Measurements from ENCODE around the gene ARNT2. TPM values are rescaled to one million over a fixed set of nuclear protein-coding genes. Genes with fewer than 3 reads are reported as not detected.

ARNT2 gene
- total and polyA plus RNA-seq, 2 experiments from 2014 or later = 4.6 to 11.6 TPM

- TF ChIP-seq ZNF462 (CRISPR knock-in tag; IDR thresholded peaks at IDR 0.05) (no peak), EZH2 (IDR thresholded peaks at IDR 0.05; ENCODE audit: low read depth, unreplicated experiment) (no peak), CREB1 (CRISPR knock-in tag; IDR thresholded peaks at IDR 0.05; ENCODE audit: low read depth) (no peak), POLR2AphosphoS5 (IDR thresholded peaks at IDR 0.05; ENCODE audit: low read depth) (no peak), NANOG (IDR thresholded peaks at IDR 0.05; ENCODE audit: borderline replicate concordance) (no peak), ZNF114 (CRISPR knock-in tag; IDR thresholded peaks at IDR 0.05) (no peak), JUNB (IDR thresholded peaks at IDR 0.05; ENCODE audit: unreplicated experiment) (no peak)
- TF ChIP-seq, protein P1, sequence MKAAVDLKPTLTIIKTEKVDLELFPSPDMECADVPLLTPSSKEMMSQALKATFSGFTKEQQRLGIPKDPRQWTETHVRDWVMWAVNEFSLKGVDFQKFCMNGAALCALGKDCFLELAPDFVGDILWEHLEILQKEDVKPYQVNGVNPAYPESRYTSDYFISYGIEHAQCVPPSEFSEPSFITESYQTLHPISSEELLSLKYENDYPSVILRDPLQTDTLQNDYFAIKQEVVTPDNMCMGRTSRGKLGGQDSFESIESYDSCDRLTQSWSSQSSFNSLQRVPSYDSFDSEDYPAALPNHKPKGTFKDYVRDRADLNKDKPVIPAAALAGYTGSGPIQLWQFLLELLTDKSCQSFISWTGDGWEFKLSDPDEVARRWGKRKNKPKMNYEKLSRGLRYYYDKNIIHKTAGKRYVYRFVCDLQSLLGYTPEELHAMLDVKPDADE (IDR thresholded peaks at IDR 0.05) = no peak
Measured at GRCh38 chr15:80577552-80578205, 173.5 kb downstream of the ARNT2 start (continued).

GRCh38 chr15:80578206-80578595 lies 174.0 kb downstream of the ARNT2 start:
- H3K9me2 ChIP-seq (ENCODE audit: insufficient read depth) = no peaks in the 10 kb centered on the region
- Mint-ChIP-seq H3K27me3 (ENCODE audit: insufficient read depth, low read depth, poor library complexity) (no peaks in the 10 kb centered on the region), H3K9me3 (no peaks in the 10 kb centered on the region), H3K27ac (peak overlapping the region; percentile 39; the same call in 1 of the 2 replicates), H3K4me3 (no peak overlapping the region), H3K36me3 (ENCODE audit: low read depth) (peaks cover 4% of the 10 kb centered on the region; the same call in 1 of the 3 replicates), H3K4me1 (peaks cover 8% of the 10 kb centered on the region)
- no peak overlapping the region for H2AFZ ChIP-seq
- H3K4me1 ChIP-seq (ENCODE audit: insufficient read depth) = no peaks in the 10 kb centered on the region
- H4K20me1 ChIP-seq (replicated peaks; ENCODE audit: insufficient read depth) = no peaks in the 10 kb centered on the region
- no peak overlapping the region for H3K4me2 ChIP-seq
- TF ChIP-seq STAT1 (IDR thresholded peaks at IDR 0.05; ENCODE audit: unreplicated experiment) = no peak
- TF ChIP-seq NANOG (IDR thresholded peaks at IDR 0.05; ENCODE audit: borderline replicate concordance) = no peak
- TF ChIP-seq CTCF (conservative IDR thresholded peaks at IDR 0.05; ENCODE audit: low read depth in 2 of 2) = no peak
- no peaks in the 10 kb centered on the region for H3K27me3 ChIP-seq (ENCODE audit: insufficient read depth)
- no peak for DNase-seq (ENCODE audit: low spot score)
- no peak overlapping the region for H3K4me3 ChIP-seq
- no peak overlapping the region for H3K27ac ChIP-seq (ENCODE audit: low read depth)
- H3K79me2 ChIP-seq (replicated peaks; ENCODE audit: insufficient read depth) = no peaks in the 10 kb centered on the region
- H3K36me3 ChIP-seq (ENCODE audit: insufficient read depth) = no peaks in the 10 kb centered on the region
- no peak for ATAC-seq
- no peaks in the 10 kb centered on the region for H3F3A ChIP-seq (replicated peaks; ENCODE audit: low read depth)
